Measurements from ENCODE around the gene RBBP5.

Gene RBBP5

GRCh38 chr1:205111354-205111753 is 10.4 kb downstream of the RBBP5 start:
- in situ Hi-C loops (cut with MboI; ENCODE audit: low sequenced_read_pairs), result no loop called here
- no peaks in the 10 kb centered on the region for H3K9me3 ChIP-seq
- no peak overlapping the region for H3K4me3 ChIP-seq
- H3K27me3 ChIP-seq (ENCODE audit: low read depth), result no peaks in the 10 kb centered on the region
- H3K4me1 ChIP-seq, result no peaks in the 10 kb centered on the region
- H3K36me3 ChIP-seq (replicated peaks), result peaks cover 23% of the 10 kb centered on the region
- no peak for DNase-seq (ENCODE audit: low spot score in 2 of 2)

GRCh38 chr1:205109711-205110110 is 12.1 kb downstream of the RBBP5 start:
- Histone ChIP-seq H3K4me3 (no peak overlapping the region), H3K27me3 (ENCODE audit: low read depth) (no peaks in the 10 kb centered on the region), H3K4me1 (no peaks in the 10 kb centered on the region), H3K36me3 (replicated peaks) (peaks cover 32% of the 10 kb centered on the region), H3K9me3 (no peaks in the 10 kb centered on the region)
- in situ Hi-C loops (cut with MboI; ENCODE audit: low sequenced_read_pairs), result no loop called here
- DNase-seq (ENCODE audit: low spot score in 2 of 2), result no peak

- in situ Hi-C loops (cut with MboI; ENCODE audit: low sequenced_read_pairs), result no loop called here
- DNase-seq (ENCODE audit: low spot score in 2 of 2), result no peak
- H3K4me1 ChIP-seq, result no peaks in the 10 kb centered on the region
- no peak overlapping the region for H3K4me3 ChIP-seq
- H3K27me3 ChIP-seq (ENCODE audit: low read depth), result no peaks in the 10 kb centered on the region
- H3K36me3 ChIP-seq (replicated peaks), result peaks cover 33% of the 10 kb centered on the region
- no peaks in the 10 kb centered on the region for H3K9me3 ChIP-seq
Measured at GRCh38 chr1:205109269-205109668, 12.5 kb downstream of the RBBP5 start.

GRCh38 chr1:205108464-205108863 is 13.3 kb downstream of the RBBP5 start:
- Histone ChIP-seq H3K4me1 (no peaks in the 10 kb centered on the region), H3K36me3 (replicated peaks) (peaks cover 28% of the 10 kb centered on the region), H3K4me3 (no peak overlapping the region), H3K27me3 (ENCODE audit: low read depth) (no peaks in the 10 kb centered on the region), H3K9me3 (no peaks in the 10 kb centered on the region)
- no peak for DNase-seq (ENCODE audit: low spot score in 2 of 2)
- in situ Hi-C loops (cut with MboI; ENCODE audit: low sequenced_read_pairs), result no loop called here

GRCh38 chr1:205107327-205107726 is 14.5 kb downstream of the RBBP5 start:
- Histone ChIP-seq H3K4me3 (no peak overlapping the region), H3K4me1 (no peaks in the 10 kb centered on the region), H3K36me3 (replicated peaks) (peaks cover 34% of the 10 kb centered on the region), H3K27me3 (ENCODE audit: low read depth) (no peaks in the 10 kb centered on the region), H3K9me3 (no peaks in the 10 kb centered on the region)
- no peak for DNase-seq (ENCODE audit: low spot score in 2 of 2)
- in situ Hi-C loops (cut with MboI; ENCODE audit: low sequenced_read_pairs), result no loop called here

- DNase-seq (ENCODE audit: low spot score in 2 of 2), result no peak
- Histone ChIP-seq H3K9me3 (no peaks in the 10 kb centered on the region), H3K4me3 (no peak overlapping the region), H3K36me3 (replicated peaks) (peaks cover 72% of the 10 kb centered on the region), H3K27me3 (ENCODE audit: low read depth) (no peaks in the 10 kb centered on the region), H3K4me1 (no peaks in the 10 kb centered on the region)
- in situ Hi-C loops (cut with MboI; ENCODE audit: low sequenced_read_pairs), result no loop called here
Measured at GRCh38 chr1:205102404-205102803, 19.4 kb downstream of the RBBP5 start.

GRCh38 chr1:205098242-205098641 is 23.5 kb downstream of the RBBP5 start:
- no peaks in the 10 kb centered on the region for H3K27me3 ChIP-seq (ENCODE audit: low read depth)
- H3K4me1 ChIP-seq, result no peaks in the 10 kb centered on the region
- in situ Hi-C loops (cut with MboI; ENCODE audit: low sequenced_read_pairs), result no loop called here
- peaks cover 87% of the 10 kb centered on the region for H3K36me3 ChIP-seq (replicated peaks)
- H3K4me3 ChIP-seq, result no peak overlapping the region
- no peak for DNase-seq (ENCODE audit: low spot score in 2 of 2)
- no peaks in the 10 kb centered on the region for H3K9me3 ChIP-seq

GRCh38 chr1:205095422-205095821 is 26.4 kb downstream of the RBBP5 start:
- Histone ChIP-seq H3K36me3 (replicated peaks) (peaks cover 76% of the 10 kb centered on the region), H3K27me3 (ENCODE audit: low read depth) (no peaks in the 10 kb centered on the region), H3K4me3 (no peak overlapping the region), H3K4me1 (no peaks in the 10 kb centered on the region), H3K9me3 (no peaks in the 10 kb centered on the region)
- DNase-seq (ENCODE audit: low spot score in 2 of 2), result no peak
- in situ Hi-C loops (cut with MboI; ENCODE audit: low sequenced_read_pairs), result no loop called here

GRCh38 chr1:205091043-205091740 is 30.6 kb downstream of the RBBP5 start:
- DNase-seq (ENCODE audit: low spot score in 2 of 2), result no peak
- Histone ChIP-seq H3K36me3 (replicated peaks) (peaks cover 61% of the 10 kb centered on the region), H3K4me1 (no peaks in the 10 kb centered on the region), H3K4me3 (no peak overlapping the region), H3K9me3 (no peaks in the 10 kb centered on the region), H3K27me3 (ENCODE audit: low read depth) (no peaks in the 10 kb centered on the region)
- in situ Hi-C loops (cut with MboI; ENCODE audit: low sequenced_read_pairs), result no loop called here

- Histone ChIP-seq H3K27me3 (ENCODE audit: low read depth) (no peaks in the 10 kb centered on the region), H3K9me3 (no peaks in the 10 kb centered on the region), H3K4me1 (no peaks in the 10 kb centered on the region), H3K36me3 (replicated peaks) (peaks cover 48% of the 10 kb centered on the region), H3K4me3 (no peak overlapping the region)
- in situ Hi-C loops (cut with MboI; ENCODE audit: low sequenced_read_pairs), result no loop called here
- no peak for DNase-seq (ENCODE audit: low spot score in 2 of 2)
Measured at GRCh38 chr1:205088341-205088740, 33.4 kb downstream of the RBBP5 start.

GRCh38 chr1:205084360-205084759 is 37.4 kb downstream of the RBBP5 start, which contains the start of gene TMEM81:
Gene TMEM81, minus strand, starts transcription at chr1:205084460. Its CDS starts 140 bp downstream, at chr1:205084320.
- DNase-seq (ENCODE audit: low spot score in 2 of 2), result no peak
- Histone ChIP-seq H3K4me1 (no peaks in the 10 kb centered on the region), H3K4me3 (no peak within 1 kb of the TSS), H3K9me3 (no peaks in the 10 kb centered on the region), H3K36me3 (replicated peaks) (peaks cover 33% of the 10 kb centered on the region), H3K27me3 (ENCODE audit: low read depth) (no peaks in the 10 kb centered on the region)
- in situ Hi-C loops (cut with MboI; ENCODE audit: low sequenced_read_pairs), result no loop called here

GRCh38 chr1:205082431-205082830 is 39.3 kb downstream of the RBBP5 start:
- Histone ChIP-seq H3K4me3 (no peak overlapping the region), H3K36me3 (replicated peaks) (peaks cover 14% of the 10 kb centered on the region), H3K27me3 (ENCODE audit: low read depth) (no peaks in the 10 kb centered on the region), H3K9me3 (no peaks in the 10 kb centered on the region), H3K4me1 (no peaks in the 10 kb centered on the region)
- DNase-seq (ENCODE audit: low spot score in 2 of 2), result no peak
- in situ Hi-C loops (cut with MboI; ENCODE audit: low sequenced_read_pairs), result no loop called here

- H3K4me3 ChIP-seq, result no peak overlapping the region
- no peaks in the 10 kb centered on the region for H3K36me3 ChIP-seq (replicated peaks)
- in situ Hi-C loops (cut with MboI; ENCODE audit: low sequenced_read_pairs), result no loop called here
- no peak for DNase-seq (ENCODE audit: low spot score in 2 of 2)
- no peaks in the 10 kb centered on the region for H3K9me3 ChIP-seq
- no peaks in the 10 kb centered on the region for H3K27me3 ChIP-seq (ENCODE audit: low read depth)
- no peaks in the 10 kb centered on the region for H3K4me1 ChIP-seq
Measured at GRCh38 chr1:205077934-205078311, 43.9 kb downstream of the RBBP5 start.

GRCh38 chr1:205077158-205077933 is 44.4 kb downstream of the RBBP5 start:
- H3K9me3 ChIP-seq, result no peaks in the 10 kb centered on the region
- no peaks in the 10 kb centered on the region for H3K27me3 ChIP-seq (ENCODE audit: low read depth)
- no peak overlapping the region for H3K4me3 ChIP-seq
- in situ Hi-C loops (cut with MboI; ENCODE audit: low sequenced_read_pairs), result no loop called here
- no peaks in the 10 kb centered on the region for H3K4me1 ChIP-seq
- no peaks in the 10 kb centered on the region for H3K36me3 ChIP-seq (replicated peaks)
- DNase-seq (ENCODE audit: low spot score in 2 of 2), result no peak
